GM12874 (cell line): ENCODE measurements around the gene MAN2B1.

ENCODE experiments used
- TF ChIP-seq, protein P1 (sequence below): IDR thresholded peaks from 2 replicates; pipeline ENCODE4 v1.5.1; 2011; ENCODE audit warnings: low read depth, mild to moderate bottlenecking, control low read depth, low read length, moderate library complexity; ENCODE audit not compliant: insufficient read depth

Gene MAN2B1

DNA sequence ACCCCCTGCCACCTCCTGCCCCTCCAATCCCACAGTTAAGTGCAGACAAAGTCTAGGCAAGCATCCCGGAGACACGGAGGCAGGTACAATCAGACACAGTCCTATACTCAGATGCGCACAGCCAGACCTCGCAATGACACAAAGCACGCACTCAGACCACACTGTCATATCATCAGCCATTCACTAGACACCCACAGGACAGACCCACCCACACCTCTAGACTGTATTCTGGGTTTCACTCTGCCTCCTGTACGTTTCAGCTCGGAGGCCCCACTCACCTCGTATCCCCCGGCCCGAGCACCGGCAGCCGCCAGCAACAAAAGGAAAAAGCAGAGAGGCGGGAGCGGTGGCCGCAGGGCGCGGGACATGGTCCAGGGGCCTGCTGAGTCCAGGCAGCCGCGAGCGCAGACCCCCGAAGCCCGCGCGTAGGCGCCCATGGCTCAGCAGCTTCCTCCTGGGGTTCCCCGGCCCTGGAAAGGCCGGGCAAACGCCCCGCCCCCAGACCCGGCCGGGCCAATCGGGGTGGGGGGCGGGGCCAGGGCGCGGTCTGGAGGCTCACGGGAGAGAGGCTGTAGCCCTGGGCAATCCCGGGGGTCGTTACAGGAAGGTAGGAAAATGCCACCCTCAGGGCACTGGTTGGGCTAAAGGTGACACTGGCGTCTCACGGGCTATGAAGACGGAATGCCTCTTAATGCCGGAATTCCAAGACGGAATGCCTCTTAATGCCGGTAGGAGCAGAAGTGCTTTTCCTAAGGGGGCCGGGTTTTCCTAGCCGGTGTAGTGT, at the start of gene MAN2B1, which contains the start of gene WDR83:
TSS of gene MAN2B1 (minus strand) at position 478 of the 784 bp plus-strand sequence. CDS start at position 437, 41 bp downstream.
TSS of gene WDR83 (plus strand) at position 543 of the 784 bp plus-strand sequence. CDS start 2,984 bp downstream, outside the sequence.
- TF ChIP-seq, protein P1, sequence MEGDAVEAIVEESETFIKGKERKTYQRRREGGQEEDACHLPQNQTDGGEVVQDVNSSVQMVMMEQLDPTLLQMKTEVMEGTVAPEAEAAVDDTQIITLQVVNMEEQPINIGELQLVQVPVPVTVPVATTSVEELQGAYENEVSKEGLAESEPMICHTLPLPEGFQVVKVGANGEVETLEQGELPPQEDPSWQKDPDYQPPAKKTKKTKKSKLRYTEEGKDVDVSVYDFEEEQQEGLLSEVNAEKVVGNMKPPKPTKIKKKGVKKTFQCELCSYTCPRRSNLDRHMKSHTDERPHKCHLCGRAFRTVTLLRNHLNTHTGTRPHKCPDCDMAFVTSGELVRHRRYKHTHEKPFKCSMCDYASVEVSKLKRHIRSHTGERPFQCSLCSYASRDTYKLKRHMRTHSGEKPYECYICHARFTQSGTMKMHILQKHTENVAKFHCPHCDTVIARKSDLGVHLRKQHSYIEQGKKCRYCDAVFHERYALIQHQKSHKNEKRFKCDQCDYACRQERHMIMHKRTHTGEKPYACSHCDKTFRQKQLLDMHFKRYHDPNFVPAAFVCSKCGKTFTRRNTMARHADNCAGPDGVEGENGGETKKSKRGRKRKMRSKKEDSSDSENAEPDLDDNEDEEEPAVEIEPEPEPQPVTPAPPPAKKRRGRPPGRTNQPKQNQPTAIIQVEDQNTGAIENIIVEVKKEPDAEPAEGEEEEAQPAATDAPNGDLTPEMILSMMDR = no peak

DNA sequence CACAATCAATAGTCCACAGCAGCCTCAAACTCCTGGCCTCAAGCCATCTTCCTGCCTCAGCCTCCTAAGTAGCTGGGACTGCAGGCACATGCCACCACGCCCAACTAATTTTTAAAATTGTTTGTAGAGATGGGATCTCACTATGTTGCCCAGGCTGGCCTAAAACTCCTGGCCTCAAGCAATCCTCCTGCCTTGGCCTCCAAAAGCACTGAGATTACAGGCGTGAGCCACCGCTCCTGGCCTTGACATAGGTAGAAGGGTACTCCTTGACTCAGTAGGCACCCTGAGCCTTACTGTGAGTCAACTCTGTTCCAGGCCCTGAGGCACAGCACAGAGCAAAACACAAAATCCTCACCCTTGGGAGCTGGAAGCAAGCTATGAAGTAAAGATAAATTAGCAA, 49.4 kb upstream of the MAN2B1 start:
- TF ChIP-seq, protein P1 = no peak

DNA sequence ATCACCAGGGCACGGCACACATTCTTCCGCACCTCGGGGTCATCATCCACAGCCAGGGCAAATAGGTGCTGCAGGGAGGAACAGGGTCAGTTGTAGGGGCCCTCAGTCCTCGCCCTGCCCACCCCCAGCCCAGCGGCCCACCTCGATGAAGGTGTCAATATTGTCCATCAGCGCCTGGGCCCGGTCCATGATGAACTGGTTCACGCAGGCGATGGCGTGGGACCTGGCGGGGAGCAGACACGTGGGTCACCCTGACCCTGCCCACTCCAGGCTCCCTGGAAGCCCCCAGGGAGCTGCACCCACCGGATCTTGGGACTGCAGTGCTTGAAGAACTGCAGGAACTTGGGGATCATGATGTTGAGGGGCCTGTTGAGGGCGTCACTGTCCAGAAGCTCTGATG, 48.6 kb upstream of the MAN2B1 start:
- TF ChIP-seq, protein P1 = no peak

DNA sequence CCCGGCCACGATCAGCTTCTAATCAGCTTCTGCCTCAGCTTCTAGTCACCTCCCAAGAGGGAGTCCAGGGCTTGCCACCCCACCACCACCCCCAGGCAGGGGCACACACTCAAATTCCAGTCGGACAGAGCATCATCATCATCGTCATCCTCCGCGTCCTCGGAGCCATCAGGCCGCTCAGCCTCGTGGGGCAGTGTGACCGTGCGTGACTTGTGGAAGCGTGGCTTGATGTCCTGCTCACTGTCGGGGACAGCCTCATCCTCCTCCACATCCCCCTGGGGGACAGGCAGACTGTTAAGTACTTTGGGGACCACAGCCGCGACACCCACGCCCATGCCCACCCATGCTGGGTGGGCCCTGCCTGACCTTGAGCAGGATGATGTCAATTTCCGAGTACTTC, 44.6 kb upstream of the MAN2B1 start:
- TF ChIP-seq, protein P1 = no peak

DNA sequence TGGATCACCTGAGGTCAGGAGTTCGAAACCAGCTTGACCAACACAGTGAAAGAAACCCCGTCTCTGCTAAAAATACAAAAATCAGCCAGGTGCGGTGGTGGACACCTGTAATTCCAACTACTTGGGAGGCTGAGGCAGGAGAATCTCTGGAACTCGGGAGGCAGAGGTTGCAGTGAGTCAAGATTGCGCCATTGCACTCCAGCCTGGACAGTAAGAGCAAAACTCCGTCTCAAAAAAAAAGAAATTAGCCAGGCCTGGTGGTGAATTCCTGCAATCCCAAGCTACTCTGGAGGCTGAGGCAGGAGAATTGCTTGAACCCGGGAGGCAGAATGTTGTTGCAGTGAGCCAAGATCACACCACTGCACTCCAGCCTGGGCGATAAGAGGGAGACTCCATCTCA, 42.1 kb upstream of the MAN2B1 start:
- TF ChIP-seq, protein P1 = no peak

DNA sequence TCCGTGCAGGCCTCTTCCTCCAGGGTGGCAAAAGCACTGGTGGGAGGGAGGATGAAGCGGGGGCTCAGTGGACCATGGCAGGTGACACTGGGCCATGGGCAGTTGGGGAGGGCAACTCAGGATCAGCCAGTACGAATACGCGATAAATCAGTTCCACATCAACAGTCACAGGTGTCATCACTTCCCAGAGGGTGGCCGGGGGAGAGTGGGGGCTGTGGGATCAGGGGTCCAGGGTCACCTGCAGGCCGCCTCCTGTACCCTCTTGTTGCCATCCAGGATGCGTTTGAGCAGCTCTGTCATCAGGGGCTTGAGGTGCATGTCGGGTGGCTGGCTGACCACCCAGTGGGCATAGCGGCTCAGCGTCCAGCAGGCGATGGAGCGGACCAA, 39.8 kb upstream of the MAN2B1 start:
- TF ChIP-seq, protein P1 = no peak

DNA sequence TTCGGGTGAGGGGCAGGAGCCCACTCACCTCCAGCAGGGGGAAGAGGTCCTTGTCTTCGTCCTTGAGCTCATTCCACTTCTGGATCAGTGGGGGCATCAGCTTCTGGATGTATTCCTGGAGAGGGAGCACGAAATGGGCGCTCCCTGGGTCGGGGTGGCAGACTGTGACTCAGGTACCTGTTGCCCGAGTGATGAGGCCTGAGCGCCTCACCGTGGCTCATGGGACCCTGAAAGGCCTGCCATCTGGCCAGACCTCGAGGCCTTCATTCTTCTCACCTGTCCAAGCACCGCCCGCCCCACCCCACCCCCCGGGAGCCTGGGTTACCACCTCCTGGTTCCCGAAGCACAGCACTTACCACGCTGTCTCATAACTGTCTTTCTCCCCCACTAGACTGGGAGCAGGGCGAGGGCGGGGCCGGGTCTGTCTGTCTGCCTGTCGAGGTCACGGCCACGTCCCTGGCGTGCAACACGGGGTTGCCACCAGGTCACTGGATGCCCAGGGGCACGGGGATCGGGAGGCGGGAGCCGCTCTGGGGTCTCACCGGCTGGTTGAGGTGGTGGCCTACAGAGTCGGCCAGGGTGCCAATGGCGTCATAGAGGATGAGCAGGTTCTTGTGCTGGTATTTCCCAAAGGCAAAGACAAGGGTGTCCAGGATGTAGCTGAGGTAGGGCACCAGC, 39.3 kb upstream of the MAN2B1 start:
- TF ChIP-seq, protein P1 = no peak
